ENCODE data around the gene SIKE1. TPM values are rescaled to one million over a fixed set of nuclear protein-coding genes. Genes with fewer than 3 reads are reported as not detected.

Gene SIKE1
- total and polyA plus RNA-seq, 12 donors: 20.8 to 38.2 (median 31.3) TPM

DNA sequence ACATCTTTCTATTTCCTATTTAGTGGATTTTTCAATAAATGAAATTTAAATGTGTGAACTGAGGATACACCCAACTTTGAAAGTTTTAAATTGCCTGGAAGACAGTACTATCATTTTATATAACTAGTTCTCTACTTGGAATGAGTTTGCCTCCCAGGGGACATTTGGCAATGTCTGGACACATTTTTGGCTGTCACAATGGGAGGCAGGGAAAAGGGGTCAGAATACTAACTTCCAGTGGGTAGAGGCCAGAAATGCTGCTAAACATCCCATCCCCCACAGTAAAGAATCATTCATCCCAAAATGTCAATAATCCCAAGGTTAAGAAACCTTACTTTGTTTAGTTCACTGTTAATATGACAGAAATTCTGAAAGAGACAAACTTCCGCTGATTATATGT, 50.7 kb downstream of the SIKE1 start:
- no peak overlapping the region for H3K27ac ChIP-seq
- no peak overlapping the region for H3K4me3 ChIP-seq
- intact Hi-C loops (cut with DNase I): no loop called here
- H3K27me3 ChIP-seq: no peaks in the 10 kb centered on the region
- DNase-seq: no peak
- H3K4me1 ChIP-seq: peaks cover 0 to 26% (median 8%) of the 10 kb centered on the region in 9 donors
- WGBS, 2 donors: 92 to 97% methylated on average over 1 of the region's 1 CpG
- peak in 1 of 8 donors; percentile 29 for ATAC-seq
- peaks cover under 1 to 100% (median 73%) of the 10 kb centered on the region in 9 donors for H3K36me3 ChIP-seq
- TF ChIP-seq, protein P1, sequence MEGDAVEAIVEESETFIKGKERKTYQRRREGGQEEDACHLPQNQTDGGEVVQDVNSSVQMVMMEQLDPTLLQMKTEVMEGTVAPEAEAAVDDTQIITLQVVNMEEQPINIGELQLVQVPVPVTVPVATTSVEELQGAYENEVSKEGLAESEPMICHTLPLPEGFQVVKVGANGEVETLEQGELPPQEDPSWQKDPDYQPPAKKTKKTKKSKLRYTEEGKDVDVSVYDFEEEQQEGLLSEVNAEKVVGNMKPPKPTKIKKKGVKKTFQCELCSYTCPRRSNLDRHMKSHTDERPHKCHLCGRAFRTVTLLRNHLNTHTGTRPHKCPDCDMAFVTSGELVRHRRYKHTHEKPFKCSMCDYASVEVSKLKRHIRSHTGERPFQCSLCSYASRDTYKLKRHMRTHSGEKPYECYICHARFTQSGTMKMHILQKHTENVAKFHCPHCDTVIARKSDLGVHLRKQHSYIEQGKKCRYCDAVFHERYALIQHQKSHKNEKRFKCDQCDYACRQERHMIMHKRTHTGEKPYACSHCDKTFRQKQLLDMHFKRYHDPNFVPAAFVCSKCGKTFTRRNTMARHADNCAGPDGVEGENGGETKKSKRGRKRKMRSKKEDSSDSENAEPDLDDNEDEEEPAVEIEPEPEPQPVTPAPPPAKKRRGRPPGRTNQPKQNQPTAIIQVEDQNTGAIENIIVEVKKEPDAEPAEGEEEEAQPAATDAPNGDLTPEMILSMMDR (IDR thresholded peaks at IDR 0.05): no peak
- no peaks in the 10 kb centered on the region for H3K9me3 ChIP-seq

DNA sequence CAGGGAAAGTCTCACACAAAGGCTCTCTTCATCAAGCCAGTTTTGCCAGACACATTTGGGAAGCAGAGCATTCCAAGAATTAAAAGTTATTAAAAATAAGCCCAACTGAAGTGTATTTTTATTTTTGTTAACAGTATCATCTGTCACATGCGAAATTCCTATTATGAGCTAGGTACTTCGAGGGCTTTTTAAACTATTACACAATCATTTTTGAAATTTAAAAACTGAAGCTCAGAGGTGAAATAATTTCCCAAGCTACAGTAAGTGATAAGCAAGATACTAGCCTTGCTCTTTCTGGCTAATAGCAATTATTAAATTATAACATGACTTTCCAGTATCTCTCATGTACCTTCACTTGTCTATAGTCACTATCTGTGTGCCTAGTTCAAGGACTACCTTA, 51.9 kb downstream of the SIKE1 start:
- DNase-seq (no peak), ATAC-seq (no peak)
- Histone ChIP-seq H3K4me1 (peaks cover 0 to 38% (median 11%) of the 10 kb centered on the region in 9 donors), H3K4me3 (no peak overlapping the region), H3K27ac (peak overlapping the region in 1 of 10 donors; percentile 1), H3K27me3 (no peaks in the 10 kb centered on the region), H3K9me3 (no peaks in the 10 kb centered on the region), H3K36me3 (peaks cover 3 to 100% (median 73%) of the 10 kb centered on the region in 9 donors)
- 80 to 82% methylated on average over 2 of the region's 2 CpGs for WGBS, 2 donors
- TF ChIP-seq, protein P1 (IDR thresholded peaks at IDR 0.05): no peak
- intact Hi-C loops (cut with DNase I): no loop called here

DNA sequence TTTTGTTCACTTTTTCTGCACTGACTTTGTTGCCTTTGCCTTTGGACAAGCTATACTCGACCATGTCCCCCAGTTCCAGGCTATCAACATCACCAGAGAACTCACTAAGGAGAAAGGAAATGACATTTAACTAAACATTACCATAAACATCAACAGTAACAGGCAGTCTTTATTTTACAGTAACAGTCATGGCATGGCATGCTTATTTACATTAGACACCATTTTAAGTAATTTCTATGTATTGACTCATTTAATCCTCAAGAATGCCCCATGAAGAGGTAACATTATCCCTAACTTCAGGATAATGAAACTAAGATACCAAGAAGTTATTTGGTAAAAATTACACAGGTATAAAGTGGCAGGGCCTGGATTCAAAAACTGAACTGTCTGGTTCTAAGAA, 55.3 kb downstream of the SIKE1 start:
- no peak for DNase-seq
- ATAC-seq: no peak
- no peak overlapping the region for H3K4me3 ChIP-seq
- peaks cover 0 to 39% (median 14%) of the 10 kb centered on the region in 9 donors for H3K4me1 ChIP-seq
- intact Hi-C loops (cut with DNase I): no loop called here
- peaks cover 4 to 100% (median 77%) of the 10 kb centered on the region in 9 donors for H3K36me3 ChIP-seq
- WGBS, 2 donors: 75 to 84% methylated on average over 1 of the region's 1 CpG
- TF ChIP-seq, protein P1 (IDR thresholded peaks at IDR 0.05): no peak
- no peaks in the 10 kb centered on the region for H3K9me3 ChIP-seq
- H3K27ac ChIP-seq: no peak overlapping the region
- no peaks in the 10 kb centered on the region for H3K27me3 ChIP-seq

DNA sequence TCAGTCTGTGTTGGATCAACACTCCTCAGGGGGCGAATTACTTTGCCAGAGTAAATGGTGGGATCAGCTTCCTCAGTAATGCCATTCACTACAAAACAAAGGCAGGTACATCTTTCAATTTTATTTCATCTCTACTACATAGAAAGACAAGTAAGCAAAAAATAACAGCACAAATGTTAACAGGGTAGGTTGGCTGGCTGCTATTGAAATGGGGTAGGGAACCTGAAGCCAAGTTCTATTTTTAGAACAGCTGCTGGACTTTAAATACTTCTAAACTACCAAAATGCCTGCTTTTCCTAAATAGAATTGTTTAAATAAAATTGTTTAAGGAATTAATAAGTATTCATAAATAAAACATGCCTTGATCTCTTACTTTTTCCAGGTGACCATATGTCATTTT, 56.6 kb downstream of the SIKE1 start:
- DNase-seq: no peak
- Histone ChIP-seq H3K4me3 (no peak overlapping the region), H3K36me3 (peaks cover 4 to 100% (median 89%) of the 10 kb centered on the region in 9 donors), H3K27ac (peak overlapping the region in 1 of 10 donors; percentile 9), H3K4me1 (peaks cover 0 to 30% (median 12%) of the 10 kb centered on the region in 9 donors), H3K9me3 (no peaks in the 10 kb centered on the region), H3K27me3 (no peaks in the 10 kb centered on the region)
- TF ChIP-seq, protein P1 (IDR thresholded peaks at IDR 0.05): no peak
- intact Hi-C loops (cut with DNase I): no loop called here
- ATAC-seq: peak in 4 of 8 donors; percentile 35 to 66 (median 60)
- WGBS, 2 donors: 69 to 75% methylated on average over 1 of the region's 1 CpG

Measured in heart right ventricle (tissue), 16 donors.